LNCaP clone FGC (cell line): ENCODE data around the gene CEND1.

ENCODE experiments used
- DNase-seq: peaks from one replicate; pipeline ENCODE4 v3.0.0-alpha.2; 2011; ENCODE audit warnings: low read depth
- H3K4me3 ChIP-seq: 2 replicates; pipeline ENCODE4 v1.5.1; 2011; ENCODE audit warnings: mild to moderate bottlenecking, low read depth, low read length, control low read depth
- CTCF ChIP-seq: IDR thresholded peaks from 2 replicates; pipeline ENCODE4 v1.5.1; 2012; ENCODE audit warnings: mild to moderate bottlenecking; ENCODE audit not compliant: control insufficient read depth, insufficient read depth; ENCODE audit errors: extremely low read depth

Gene CEND1

GRCh38 chr11:811446-812245 is 21.8 kb upstream of the CEND1 start:
- DNase-seq: no peak
- TF ChIP-seq CTCF: no peak
- H3K4me3 ChIP-seq: peak overlapping the region; percentile 95

DNA sequence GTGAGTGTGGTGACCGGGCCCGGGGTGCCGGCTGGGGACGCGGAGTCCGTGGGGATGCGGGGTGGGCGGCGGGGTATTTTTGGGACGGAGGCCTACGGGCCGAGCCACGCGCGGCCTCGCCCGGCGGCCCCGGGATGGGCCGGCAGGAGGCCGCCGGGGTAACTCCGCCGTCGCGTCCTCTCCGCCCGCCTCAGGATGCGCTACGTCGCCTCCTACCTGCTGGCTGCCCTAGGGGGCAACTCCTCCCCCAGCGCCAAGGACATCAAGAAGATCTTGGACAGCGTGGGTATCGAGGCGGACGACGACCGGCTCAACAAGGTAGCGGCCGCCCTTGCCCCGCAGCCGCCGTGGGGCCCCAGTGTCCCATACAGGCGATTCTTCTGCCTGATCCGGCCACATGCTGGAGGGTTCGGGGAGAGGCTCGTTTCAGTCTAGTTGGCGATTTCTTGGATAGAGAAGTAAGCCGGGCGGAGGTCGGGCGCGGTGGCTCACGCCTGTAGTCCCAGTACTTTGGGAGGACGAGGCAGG is 20.2 kb upstream of the CEND1 start:
- peak overlapping the region; percentile 95 for H3K4me3 ChIP-seq
- DNase-seq: no peak
- TF ChIP-seq CTCF: no peak

GRCh38 chr11:809287-810039 is 19.6 kb upstream of the CEND1 start, which contains the start of gene RPLP2:
RPLP2 (plus strand) TSS chr11:809967; CDS start chr11:810235, 268 bp downstream.
- TF ChIP-seq CTCF: no peak
- peak within 1 kb of the TSS; percentile 95 for H3K4me3 ChIP-seq
- DNase-seq: peak; percentile 89

DNA sequence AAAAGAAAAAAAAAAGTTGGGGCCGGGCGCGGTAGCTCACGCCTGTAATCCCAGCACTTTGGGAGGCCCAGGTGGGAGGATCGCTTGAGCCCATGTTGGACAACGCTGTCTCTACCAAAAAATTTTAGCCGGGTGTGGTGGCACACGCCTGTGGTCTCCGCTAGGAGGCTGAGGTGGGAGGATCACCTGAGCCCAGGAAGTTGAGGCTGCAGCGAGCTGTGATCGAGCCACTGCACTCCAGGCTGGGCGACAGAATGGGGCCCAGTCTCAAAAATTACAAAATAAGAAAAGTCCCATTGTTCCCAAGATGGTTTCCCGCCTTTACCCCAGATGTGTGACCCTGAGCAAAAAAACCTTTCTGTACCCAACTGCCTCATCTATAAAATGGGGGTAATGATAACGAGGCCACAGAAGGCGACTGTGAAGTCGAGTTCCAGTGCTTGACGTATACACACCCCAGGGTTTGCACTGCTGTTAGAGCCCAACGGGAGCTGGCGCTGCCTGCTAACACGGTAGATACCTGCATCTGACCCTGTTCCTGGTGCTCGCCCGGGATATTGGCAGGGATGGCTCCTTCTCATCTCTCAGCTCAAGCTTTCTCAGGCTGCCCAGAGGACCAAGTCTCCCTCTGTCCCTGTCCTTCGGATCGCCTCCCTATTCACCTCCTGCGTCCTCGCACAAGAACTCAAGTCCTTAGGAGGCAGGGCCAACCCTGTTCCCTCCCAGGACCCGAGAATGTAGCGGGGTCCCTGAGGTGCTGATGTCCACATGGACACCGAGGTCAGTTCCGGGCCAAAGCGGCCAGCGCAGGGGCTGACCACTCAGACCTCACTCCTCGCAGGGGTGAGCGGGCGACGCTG is 18.8 kb upstream of the CEND1 start:
- TF ChIP-seq CTCF: no peak
- DNase-seq: no peak
- peak overlapping the region; percentile 95 for H3K4me3 ChIP-seq

DNA sequence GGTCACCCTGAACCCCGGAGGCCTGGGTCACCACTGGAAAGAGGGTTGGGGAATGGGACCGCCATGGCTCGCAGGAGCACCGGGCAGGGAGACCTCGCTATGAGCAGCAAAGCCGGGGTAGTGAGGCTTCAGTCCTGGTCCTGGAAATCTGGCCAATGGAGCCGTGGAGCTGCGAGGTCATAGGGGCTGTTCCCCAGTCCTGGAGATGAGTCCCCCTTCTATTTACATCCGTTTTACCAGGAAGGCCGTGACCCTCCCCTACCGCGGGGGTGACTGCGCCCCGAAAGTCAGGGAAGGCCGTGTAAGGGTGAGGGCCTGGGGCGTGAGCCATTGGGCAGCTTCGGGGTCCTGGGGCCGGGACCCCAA is 14.7 kb upstream of the CEND1 start:
- H3K4me3 ChIP-seq: peak overlapping the region; percentile 74
- no peak for TF ChIP-seq CTCF
- DNase-seq: no peak

DNA sequence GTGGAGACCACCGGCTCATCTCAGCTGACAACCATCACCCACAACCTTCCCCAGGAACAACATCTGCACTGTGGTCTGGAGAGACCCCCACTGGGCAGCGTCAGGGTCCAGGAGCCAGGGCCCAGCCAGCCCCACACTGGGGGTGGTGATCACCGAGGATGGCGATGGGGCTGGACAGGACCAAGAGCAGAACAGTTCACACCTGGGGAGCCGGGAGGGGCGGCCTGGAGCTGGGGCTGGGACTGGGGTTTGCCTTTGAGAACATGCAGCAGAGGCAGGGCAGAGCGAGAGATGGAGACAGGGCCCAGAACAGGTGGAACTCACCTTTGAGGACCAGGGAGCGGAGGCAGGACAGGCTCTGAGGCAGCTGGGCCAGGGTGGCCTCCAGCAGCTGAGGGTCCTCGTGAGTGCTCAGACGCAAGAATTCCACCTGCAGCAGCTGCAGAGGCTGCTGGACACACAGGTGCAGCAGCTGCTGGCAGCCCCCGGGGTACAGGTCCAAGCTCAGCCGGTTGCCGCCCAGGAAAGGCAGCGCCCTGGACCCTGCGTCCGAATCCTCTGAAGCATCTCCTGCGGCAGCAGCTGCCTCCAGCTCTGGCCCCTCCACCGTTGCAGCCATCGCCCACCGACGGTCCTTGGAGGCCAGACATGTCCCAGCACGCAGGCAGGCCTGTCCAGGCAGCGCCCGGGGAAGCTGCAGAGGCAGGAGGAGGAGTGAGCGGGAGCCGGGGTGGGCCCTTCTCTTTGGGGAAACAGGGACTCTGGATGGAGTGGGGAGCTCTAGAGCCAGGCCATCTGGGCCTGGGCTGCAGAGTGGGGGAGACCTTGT is 14.1 kb upstream of the CEND1 start:
- DNase-seq: no peak
- H3K4me3 ChIP-seq: peak overlapping the region; percentile 74

More for the DNA sequence above, 14.1 kb upstream of the CEND1 start:
- TF ChIP-seq CTCF: no peak
